Brain microvascular endothelial cell (primary cell): Measurements from ENCODE around the gene TMEM198.

ENCODE experiments used
- DNase-seq: peaks from one replicate; pipeline ENCODE4 v3.0.0-alpha.2; 2020
- H3K27ac ChIP-seq: fragments of 250-450 bp; sonication (Bioruptor Pico); 2 replicates; pipeline ENCODE4 v1.5.1; 2020; ENCODE audit warnings: mild to moderate bottlenecking, moderate library complexity
- H3K27me3 ChIP-seq: fragments of 250-450 bp; sonication (Bioruptor Pico); replicated peaks from 2 replicates; pipeline ENCODE4 v1.5.1; 2020; ENCODE audit warnings: mild to moderate bottlenecking
- H3K36me3 ChIP-seq: fragments of 250-450 bp; sonication (Bioruptor Pico); replicated peaks from 2 replicates; pipeline ENCODE4 v1.5.1; 2020; ENCODE audit warnings: mild to moderate bottlenecking
- H3K4me3 ChIP-seq: 2 replicates; pipeline ENCODE4 v1.5.1; 2011; ENCODE audit warnings: low read depth, mild to moderate bottlenecking, control low read depth, low read length, moderate library complexity
- in situ Hi-C: cut with HindIII; loops from 2 replicates; pipeline ENCODE4 v1.10.0; 2017; ENCODE audit warnings: low sequenced_read_pairs, low pct_ligation_motif_present
- TF ChIP-seq, protein P1 (sequence below): IDR thresholded peaks from 2 replicates; pipeline ENCODE4 v1.5.1; 2011; ENCODE audit warnings: low read depth, mild to moderate bottlenecking, moderate library complexity, low read length, control low read depth, inconsistent platforms; ENCODE audit errors: missing control alignments

TMEM198 gene

DNA sequence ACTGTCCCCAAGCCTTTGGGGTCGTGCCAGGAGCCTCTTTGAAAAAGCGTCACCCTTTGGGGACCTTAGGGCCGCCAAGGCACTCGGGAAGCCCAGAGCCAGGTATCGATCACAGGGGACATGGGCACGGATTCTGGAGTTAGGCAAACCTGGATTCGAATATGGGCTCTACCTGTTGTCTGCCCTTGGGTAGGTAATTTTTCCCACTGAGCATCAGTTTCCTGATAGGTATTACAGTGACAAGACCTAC is 9.3 kb downstream of the TMEM198 start:
- in situ Hi-C loops: no loop called here
- DNase-seq: no peak
- TF ChIP-seq, protein P1, sequence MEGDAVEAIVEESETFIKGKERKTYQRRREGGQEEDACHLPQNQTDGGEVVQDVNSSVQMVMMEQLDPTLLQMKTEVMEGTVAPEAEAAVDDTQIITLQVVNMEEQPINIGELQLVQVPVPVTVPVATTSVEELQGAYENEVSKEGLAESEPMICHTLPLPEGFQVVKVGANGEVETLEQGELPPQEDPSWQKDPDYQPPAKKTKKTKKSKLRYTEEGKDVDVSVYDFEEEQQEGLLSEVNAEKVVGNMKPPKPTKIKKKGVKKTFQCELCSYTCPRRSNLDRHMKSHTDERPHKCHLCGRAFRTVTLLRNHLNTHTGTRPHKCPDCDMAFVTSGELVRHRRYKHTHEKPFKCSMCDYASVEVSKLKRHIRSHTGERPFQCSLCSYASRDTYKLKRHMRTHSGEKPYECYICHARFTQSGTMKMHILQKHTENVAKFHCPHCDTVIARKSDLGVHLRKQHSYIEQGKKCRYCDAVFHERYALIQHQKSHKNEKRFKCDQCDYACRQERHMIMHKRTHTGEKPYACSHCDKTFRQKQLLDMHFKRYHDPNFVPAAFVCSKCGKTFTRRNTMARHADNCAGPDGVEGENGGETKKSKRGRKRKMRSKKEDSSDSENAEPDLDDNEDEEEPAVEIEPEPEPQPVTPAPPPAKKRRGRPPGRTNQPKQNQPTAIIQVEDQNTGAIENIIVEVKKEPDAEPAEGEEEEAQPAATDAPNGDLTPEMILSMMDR: no peak
- H3K27ac ChIP-seq: no peak overlapping the region
- H3K4me3 ChIP-seq: peak overlapping the region; percentile 59
- H3K27me3 ChIP-seq: no peaks in the 10 kb centered on the region
- H3K36me3 ChIP-seq: no peaks in the 10 kb centered on the region

DNA sequence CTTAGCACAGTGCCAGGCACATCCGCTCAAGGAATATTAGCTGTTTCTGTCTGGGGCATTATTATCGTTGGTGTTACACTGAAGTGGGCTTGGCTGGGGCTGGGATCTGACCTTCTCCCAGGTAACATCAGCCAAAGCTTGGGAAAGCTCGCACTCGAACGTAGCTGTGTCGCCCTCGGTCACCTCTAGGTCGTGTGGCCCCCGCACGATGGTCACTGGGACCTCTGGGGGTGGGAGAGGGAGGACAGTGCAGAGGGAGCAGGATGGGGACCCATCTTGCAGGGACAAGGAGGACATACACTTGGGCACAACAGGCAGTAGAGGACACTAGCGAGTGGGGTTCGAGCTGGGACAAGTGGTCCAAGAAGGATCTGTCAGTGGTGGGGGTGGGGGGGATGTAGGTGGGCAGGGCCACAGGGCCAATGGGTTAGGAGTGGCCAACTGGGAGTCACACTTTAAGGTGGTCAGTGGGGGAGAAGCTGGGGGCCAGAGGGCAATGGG is 9.7 kb downstream of the TMEM198 start:
- H3K4me3 ChIP-seq: no peak overlapping the region
- TF ChIP-seq, protein P1: no peak
- no peak for DNase-seq
- H3K27ac ChIP-seq: no peak overlapping the region
- no peaks in the 10 kb centered on the region for H3K27me3 ChIP-seq
- in situ Hi-C loops: no loop called here
- H3K36me3 ChIP-seq: no peaks in the 10 kb centered on the region

DNA sequence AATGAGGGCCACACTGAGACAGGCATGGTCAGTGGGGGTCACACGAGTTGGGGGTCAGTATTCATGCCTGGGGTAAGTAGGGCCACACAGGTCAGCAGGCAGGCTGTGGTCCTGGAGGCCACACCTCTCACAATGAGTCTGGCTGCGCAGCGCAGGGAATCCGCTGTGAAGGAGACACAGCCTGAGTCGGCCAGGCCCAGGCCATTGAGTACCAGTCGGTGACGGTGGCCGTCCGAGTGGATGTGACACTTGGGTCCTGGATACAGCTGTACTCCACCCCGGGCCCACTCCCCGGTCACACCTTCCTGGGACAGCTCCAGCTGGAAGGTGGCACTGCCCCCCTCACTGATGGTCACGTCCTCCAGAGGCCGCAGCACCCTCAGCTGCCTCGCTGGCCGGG is 10.5 kb downstream of the TMEM198 start:
- TF ChIP-seq, protein P1: no peak
- Histone ChIP-seq H3K27ac (no peak overlapping the region), H3K36me3 (no peaks in the 10 kb centered on the region), H3K4me3 (no peak overlapping the region), H3K27me3 (no peaks in the 10 kb centered on the region)
- in situ Hi-C loops: no loop called here
- DNase-seq: no peak

DNA sequence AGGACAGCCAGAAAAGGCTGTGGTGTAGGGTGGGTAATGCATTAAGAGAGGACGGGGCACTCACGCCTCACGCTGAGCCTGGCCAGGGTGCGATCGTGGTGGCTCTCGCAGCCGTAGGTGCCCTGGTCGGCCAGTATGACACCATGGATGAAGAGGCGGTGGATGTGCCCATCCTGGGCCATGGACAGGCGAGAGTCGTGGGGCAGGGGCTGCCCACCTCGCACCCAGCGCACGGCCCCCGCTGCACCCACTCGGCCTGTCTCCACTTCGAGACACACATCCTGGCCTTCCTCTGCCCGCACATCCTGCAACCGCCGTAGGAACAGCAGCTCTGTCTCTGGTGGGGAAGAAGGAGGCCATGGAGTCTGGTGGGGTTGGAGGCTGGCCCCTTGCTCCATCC is 12.1 kb downstream of the TMEM198 start:
- Histone ChIP-seq H3K27me3 (no peaks in the 10 kb centered on the region), H3K27ac (no peak overlapping the region), H3K36me3 (no peaks in the 10 kb centered on the region), H3K4me3 (no peak overlapping the region)
- TF ChIP-seq, protein P1: no peak
- no peak for DNase-seq
- in situ Hi-C loops: no loop called here

DNA sequence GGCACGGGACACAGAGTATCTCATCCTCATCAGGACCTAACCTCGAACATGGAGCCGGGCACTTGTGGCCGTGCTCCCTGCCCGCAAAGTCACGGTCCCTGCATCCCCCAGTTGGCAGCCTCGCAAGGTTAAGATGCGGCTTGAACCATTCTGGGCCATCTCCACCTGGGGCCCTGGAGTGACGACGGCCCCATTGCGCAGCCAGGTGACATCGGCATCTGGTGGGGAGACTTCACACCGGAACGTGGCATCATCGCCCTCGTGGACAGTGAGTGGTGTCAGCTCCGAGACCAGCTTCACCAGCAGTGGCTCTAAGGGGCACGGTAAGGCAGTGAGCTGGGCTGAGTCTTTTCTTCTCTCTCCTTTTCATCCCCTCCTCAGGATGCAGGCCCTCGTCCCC is 12.6 kb downstream of the TMEM198 start:
- H3K36me3 ChIP-seq: no peaks in the 10 kb centered on the region
- no peak overlapping the region for H3K4me3 ChIP-seq
- TF ChIP-seq, protein P1: no peak
- no peak for DNase-seq
- in situ Hi-C loops: no loop called here
- no peaks in the 10 kb centered on the region for H3K27me3 ChIP-seq
- no peak overlapping the region for H3K27ac ChIP-seq

DNA sequence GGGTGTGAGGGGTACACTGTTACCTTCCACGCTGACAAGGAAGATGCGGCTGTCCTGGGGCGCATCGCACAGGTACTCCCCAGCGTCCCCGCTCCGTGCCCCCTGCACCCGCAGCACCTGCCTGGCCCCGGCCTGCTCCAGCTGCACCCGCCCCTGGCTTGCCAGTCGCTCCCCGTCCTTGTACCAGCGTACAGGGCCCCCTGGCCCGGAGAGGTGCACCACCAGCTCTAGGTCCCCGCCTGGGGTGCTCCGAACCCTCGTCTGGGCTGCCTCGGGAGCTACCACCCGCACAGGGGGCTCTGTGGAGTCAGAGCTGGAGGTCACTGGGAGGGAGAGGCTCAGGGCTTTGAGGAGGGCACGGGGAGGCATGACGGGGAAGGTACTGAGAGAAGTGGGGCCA is 13.5 kb downstream of the TMEM198 start:
- in situ Hi-C loops: no loop called here
- TF ChIP-seq, protein P1: no peak
- H3K36me3 ChIP-seq: no peaks in the 10 kb centered on the region
- no peak for DNase-seq
- no peak overlapping the region for H3K27ac ChIP-seq
- no peak overlapping the region for H3K4me3 ChIP-seq
- no peaks in the 10 kb centered on the region for H3K27me3 ChIP-seq
